ENCODE results near the gene SLC17A7. TPM values are rescaled to one million over a fixed set of nuclear protein-coding genes. Genes with fewer than 3 reads are reported as not detected.

Gene SLC17A7
- total RNA-seq, 1 experiment from 2014 or later = 1.8 TPM

DNA sequence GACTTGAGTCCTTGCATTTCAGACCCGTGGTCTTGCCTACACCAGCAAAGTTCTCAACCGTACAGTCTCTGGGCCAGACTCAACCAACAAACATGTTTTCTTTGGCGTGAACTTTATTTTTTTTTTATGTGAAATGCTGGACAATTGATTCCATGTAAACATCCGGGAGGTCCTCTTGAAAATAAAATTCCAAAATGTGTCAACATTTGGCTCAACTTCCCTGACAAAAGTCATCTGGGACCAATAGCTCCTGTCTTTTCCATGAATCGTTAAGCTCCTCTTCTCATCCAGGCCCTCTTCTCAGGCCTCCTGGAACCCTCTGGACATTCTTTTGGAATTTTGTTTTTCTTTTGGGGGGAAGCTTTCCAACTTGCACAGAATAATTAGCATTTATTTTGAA lies 14.4 kb upstream of the SLC17A7 start:
- ChIA-PET CTCF (interaction anchor here (1.5 kb wide), 1 partner anchor 18 kb away, joined by 5 read pairs; the partner anchor contains the start of gene FLT3LG), POLR2A (interaction anchor here (1.5 kb wide), 1 partner anchor 39 kb away, joined by 5 read pairs; no protein-coding TSS in a partner anchor), RAD21 (ENCODE audit: low non-redundant PET in 1 of 2, low total read pairs in 2 of 2, uncharacterized antibody in 2 of 2, unreplicated experiment in 2 of 2) (no interaction called here)
- Histone ChIP-seq H3K9me3 (ENCODE audit: control insufficient read depth in 1 of 2, insufficient read depth in 1 of 2, low read depth in 1 of 2, low read length in 2 of 2) (no peaks in the 10 kb centered on the region), H3K4me2 (ENCODE audit: low read length) (no peak overlapping the region), H3K4me1 (ENCODE audit: control insufficient read depth in 1 of 2, insufficient read depth in 2 of 2, low read length in 2 of 2) (peaks cover 10 to 20% of the 10 kb centered on the region in 2 experiments; a peak in 2 of 4 replicates), H3K27me3 (ENCODE audit: insufficient read depth, low read length) (no peaks in the 10 kb centered on the region), H3K36me3 (ENCODE audit: control insufficient read depth in 1 of 2, insufficient read depth in 2 of 2, low read length in 2 of 2) (no peaks in the 10 kb centered on the region), H2AFZ (ENCODE audit: low read depth, low read length, poor library complexity, severe bottlenecking) (no peak overlapping the region), H4K20me1 (ENCODE audit: insufficient read depth) (no peaks in the 10 kb centered on the region), H3K27ac (ENCODE audit: low read depth, low read length) (no peak overlapping the region), H3K9ac (ENCODE audit: low read length) (no peak overlapping the region), H3K79me2 (ENCODE audit: insufficient read depth, low read length) (peaks cover 24% of the 10 kb centered on the region), H3K9me2 (ENCODE audit: insufficient read depth) (no peaks in the 10 kb centered on the region), H3K4me3 (replicated peaks in 1 of 2; ENCODE audit: low read depth in 1 of 2, low read length in 2 of 2) (no peak overlapping the region)
- intact Hi-C loops (cut with micrococcal nuclease) = no loop called here
- TF ChIP-seq ELF1 (IDR thresholded peaks at IDR 0.05; ENCODE audit: borderline replicate concordance, low read depth) = no peak
- no peak for TF ChIP-seq EZH2 (IDR thresholded peaks at IDR 0.05)
- no peak for TF ChIP-seq MAX (IDR thresholded peaks at IDR 0.05)
- no peak for TF ChIP-seq RAD21 (IDR thresholded peaks at IDR 0.05; ENCODE audit: low read depth)
- TF ChIP-seq ZBTB33 (IDR thresholded peaks at IDR 0.05; ENCODE audit: extremely low read depth, insufficient replicate concordance, low read length) = no peak
- no peak for TF ChIP-seq CEBPB (IDR thresholded peaks at IDR 0.05; ENCODE audit: low read depth)
- TF ChIP-seq SP1 (IDR thresholded peaks at IDR 0.05; ENCODE audit: low read depth) = no peak
- no peak for TF ChIP-seq EZH2phosphoT487 (IDR thresholded peaks at IDR 0.05; ENCODE audit: borderline replicate concordance)
- TF ChIP-seq SIN3A (IDR thresholded peaks at IDR 0.05; ENCODE audit: low read depth) = no peak
- TF ChIP-seq CBX3 (IDR thresholded peaks at IDR 0.05; ENCODE audit: low read depth) = no peak
- TF ChIP-seq, protein P1, sequence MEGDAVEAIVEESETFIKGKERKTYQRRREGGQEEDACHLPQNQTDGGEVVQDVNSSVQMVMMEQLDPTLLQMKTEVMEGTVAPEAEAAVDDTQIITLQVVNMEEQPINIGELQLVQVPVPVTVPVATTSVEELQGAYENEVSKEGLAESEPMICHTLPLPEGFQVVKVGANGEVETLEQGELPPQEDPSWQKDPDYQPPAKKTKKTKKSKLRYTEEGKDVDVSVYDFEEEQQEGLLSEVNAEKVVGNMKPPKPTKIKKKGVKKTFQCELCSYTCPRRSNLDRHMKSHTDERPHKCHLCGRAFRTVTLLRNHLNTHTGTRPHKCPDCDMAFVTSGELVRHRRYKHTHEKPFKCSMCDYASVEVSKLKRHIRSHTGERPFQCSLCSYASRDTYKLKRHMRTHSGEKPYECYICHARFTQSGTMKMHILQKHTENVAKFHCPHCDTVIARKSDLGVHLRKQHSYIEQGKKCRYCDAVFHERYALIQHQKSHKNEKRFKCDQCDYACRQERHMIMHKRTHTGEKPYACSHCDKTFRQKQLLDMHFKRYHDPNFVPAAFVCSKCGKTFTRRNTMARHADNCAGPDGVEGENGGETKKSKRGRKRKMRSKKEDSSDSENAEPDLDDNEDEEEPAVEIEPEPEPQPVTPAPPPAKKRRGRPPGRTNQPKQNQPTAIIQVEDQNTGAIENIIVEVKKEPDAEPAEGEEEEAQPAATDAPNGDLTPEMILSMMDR (IDR thresholded peaks at IDR 0.05 in 2 of 3, conservative IDR thresholded peaks at IDR 0.05 in 1 of 3; ENCODE audit: borderline replicate concordance in 1 of 3, insufficient read depth in 1 of 3, low read depth in 2 of 3, low read length in 2 of 3) = no peak
- TF ChIP-seq POLR2A (IDR thresholded peaks at IDR 0.05; ENCODE audit: borderline replicate concordance, extremely low read depth, insufficient read depth, insufficient read length) = no peak
- TF ChIP-seq YY1 (IDR thresholded peaks at IDR 0.05; ENCODE audit: extremely low read depth, insufficient replicate concordance, low read depth, low read length) = no peak
- no peak for TF ChIP-seq FOSL1 (IDR thresholded peaks at IDR 0.05; ENCODE audit: low read depth)
- no peak for TF ChIP-seq TCF7L2 (IDR thresholded peaks at IDR 0.05; ENCODE audit: borderline replicate concordance, extremely low read depth, insufficient read depth, insufficient read length)
- no peak for TF ChIP-seq ZFX (IDR thresholded peaks at IDR 0.05)
- DNase-seq (ENCODE audit: low read depth, low spot score) (no peak), ATAC-seq (no peak)
- no TSS peak for BruUV-seq (replicated peaks)
